Immature natural killer cell (primary cell): Measurements from ENCODE around the gene SIRPG. TPM values are rescaled to one million over a fixed set of nuclear protein-coding genes. Genes with fewer than 3 reads are reported as not detected.

Experiments
- DNase-seq, 3 donors: peaks; one replicate each; pipeline ENCODE4 v3.0.0; 2022; ENCODE audit warnings: mixed read lengths in 1 of 3
- H3K27ac Mint-ChIP-seq, 6 donors: one replicate each; pipeline ENCODE4 v1.8.0; 2020; ENCODE audit warnings: mixed read lengths in 6 of 6, mild to moderate bottlenecking in 5 of 6, inconsistent platforms in 4 of 6, moderate library complexity in 3 of 6
- H3K27me3 Mint-ChIP-seq, 3 donors: one replicate each; pipeline ENCODE4 v1.8.0; 2020 to 2021; ENCODE audit warnings: low read depth in 3 of 3, mild to moderate bottlenecking in 3 of 3, mixed read lengths in 3 of 3, moderate library complexity in 3 of 3, inconsistent platforms in 1 of 3
- H3K36me3 Mint-ChIP-seq, 3 donors: one replicate each; pipeline ENCODE4 v1.8.0; 2020; ENCODE audit warnings: mixed read lengths in 3 of 3, inconsistent platforms in 2 of 3, mild to moderate bottlenecking in 2 of 3
- H3K4me1 Mint-ChIP-seq, 2 donors: one replicate each; pipeline ENCODE4 v1.8.0; 2020; ENCODE audit warnings: inconsistent platforms in 2 of 2, mild to moderate bottlenecking in 2 of 2, mixed read lengths in 2 of 2, moderate library complexity in 1 of 2
- H3K4me3 Mint-ChIP-seq, 5 donors: one replicate each; pipeline ENCODE4 v1.8.0; 2020; ENCODE audit warnings: mild to moderate bottlenecking in 5 of 5, mixed read lengths in 5 of 5, inconsistent platforms in 3 of 5, moderate library complexity in 3 of 5
- H3K9me3 Mint-ChIP-seq, 6 donors: one replicate each; pipeline ENCODE4 v1.8.0; 2020; ENCODE audit warnings: mild to moderate bottlenecking in 6 of 6, mixed read lengths in 6 of 6, inconsistent platforms in 4 of 6, moderate library complexity in 3 of 6
- polyA plus RNA-seq, 3 donors: library from polyadenylated mRNA; unstranded; fragments of 300-500 nt; fragmentation: Illumina TruSeq; gene quantifications; one replicate each; pipeline ENCODE4 v1.2.3, GENCODE V29; 2021

The SIRPG gene
- polyA plus RNA-seq, 3 donors from 2014 or later: 5.5 to 14.7 (median 6.3) TPM

DNA sequence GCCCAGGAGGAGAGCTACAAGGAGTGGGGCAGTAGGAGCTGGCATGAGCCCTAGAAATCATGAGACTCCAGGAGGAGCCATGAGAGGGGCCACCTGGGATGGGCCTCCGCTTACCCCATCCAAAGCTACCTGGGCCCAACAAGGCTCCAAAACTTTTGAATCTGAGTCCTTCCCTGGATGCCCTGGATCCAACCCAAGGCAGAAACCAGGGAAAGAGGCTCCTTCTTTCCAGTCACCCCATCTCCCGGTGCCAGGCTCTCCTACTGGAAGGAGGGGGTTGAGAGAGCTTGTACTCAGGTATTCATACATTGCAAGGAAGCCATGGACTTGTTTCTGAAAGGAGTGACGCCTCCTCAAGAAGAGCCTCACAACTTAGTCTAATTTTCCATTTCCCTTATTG lies 7.8 kb upstream of the SIRPG start:
- Mint-ChIP-seq H3K9me3 (peaks cover 0 to 2% (median 0%) of the 10 kb centered on the region in 6 donors), H3K4me1 (peaks cover 29 to 44% of the 10 kb centered on the region in 2 donors), H3K4me3 (peak overlapping the region in 2 of 5 donors; percentile 12 to 51), H3K36me3 (no peaks in the 10 kb centered on the region), H3K27ac (peak overlapping the region in 1 of 6 donors; percentile 74), H3K27me3 (peaks cover 0 to 5% (median 0%) of the 10 kb centered on the region in 3 donors)
- DNase-seq: no peak

DNA sequence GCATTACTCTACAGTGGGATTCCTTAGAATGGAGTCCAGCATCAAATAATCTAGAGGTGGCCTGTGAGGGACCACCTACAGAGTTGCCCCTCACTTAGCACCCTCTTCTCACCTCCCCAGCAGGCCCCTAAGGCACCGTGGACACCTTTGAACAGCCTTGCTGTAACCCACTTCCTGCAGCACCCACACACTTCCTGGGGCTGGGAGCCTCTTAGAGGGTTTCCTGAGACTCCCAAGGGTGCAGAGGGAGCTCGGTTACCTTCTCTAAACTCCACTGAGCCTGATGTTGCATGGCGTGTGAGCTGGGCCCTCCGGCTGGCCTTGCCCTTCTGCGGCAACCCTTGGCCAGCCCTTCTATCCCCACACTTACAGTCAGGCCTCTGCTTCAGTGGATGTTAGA lies 7.3 kb upstream of the SIRPG start:
- peak in 1 of 3 donors; percentile 4 for DNase-seq
- peaks cover 0 to 5% (median 0%) of the 10 kb centered on the region in 3 donors for H3K27me3 Mint-ChIP-seq
- peaks cover 30 to 48% of the 10 kb centered on the region in 2 donors for H3K4me1 Mint-ChIP-seq
- peak overlapping the region in 2 of 6 donors; percentile 27 to 74 for H3K27ac Mint-ChIP-seq
- no peaks in the 10 kb centered on the region for H3K36me3 Mint-ChIP-seq
- H3K9me3 Mint-ChIP-seq: peaks cover 0 to 2% (median 0%) of the 10 kb centered on the region in 6 donors
- peak overlapping the region; percentile 12 to 51 (median 26) for H3K4me3 Mint-ChIP-seq

- Mint-ChIP-seq H3K27ac (peak overlapping the region in 3 of 6 donors; percentile 31 to 75 (median 47)), H3K27me3 (peaks cover 0 to 3% (median 2%) of the 10 kb centered on the region in 3 donors), H3K4me3 (peak overlapping the region in 3 of 5 donors; percentile 7 to 62 (median 28)), H3K9me3 (peaks cover 0 to 2% (median 0%) of the 10 kb centered on the region in 6 donors), H3K36me3 (no peaks in the 10 kb centered on the region), H3K4me1 (peaks cover 39 to 58% of the 10 kb centered on the region in 2 donors)
- DNase-seq: no peak
Measured at GRCh38 chr20:1663917-1664316, 6.3 kb upstream of the SIRPG start.

- Mint-ChIP-seq H3K9me3 (peaks cover 0 to 2% (median 0%) of the 10 kb centered on the region in 6 donors), H3K4me1 (peaks cover 53 to 80% of the 10 kb centered on the region in 2 donors), H3K4me3 (no peak overlapping the region), H3K27ac (peak overlapping the region in 1 of 6 donors; percentile 51), H3K27me3 (peaks cover 0 to 3% (median 2%) of the 10 kb centered on the region in 3 donors), H3K36me3 (no peaks in the 10 kb centered on the region)
- DNase-seq: no peak
Measured at GRCh38 chr20:1661542-1662299, 4.1 kb upstream of the SIRPG start.

GRCh38 chr20:1660246-1660645 lies 2.7 kb upstream of the SIRPG start:
- peaks cover 53 to 81% of the 10 kb centered on the region in 2 donors for H3K4me1 Mint-ChIP-seq
- DNase-seq: no peak
- H3K4me3 Mint-ChIP-seq: no peak overlapping the region
- H3K36me3 Mint-ChIP-seq: no peaks in the 10 kb centered on the region
- H3K9me3 Mint-ChIP-seq: peaks cover 0 to 2% (median 0%) of the 10 kb centered on the region in 6 donors
- no peak overlapping the region for H3K27ac Mint-ChIP-seq
- peaks cover 0 to 3% (median 2%) of the 10 kb centered on the region in 3 donors for H3K27me3 Mint-ChIP-seq

GRCh38 chr20:1656844-1657243 lies 735 bp downstream of the SIRPG start:
- Mint-ChIP-seq H3K4me3 (peak overlapping the region in 3 of 5 donors; percentile 22 to 55 (median 30)), H3K36me3 (no peaks in the 10 kb centered on the region), H3K9me3 (peaks cover 0 to 2% (median 0%) of the 10 kb centered on the region in 6 donors), H3K4me1 (peaks cover 35 to 65% of the 10 kb centered on the region in 2 donors), H3K27ac (peak overlapping the region in 2 of 6 donors; percentile 43 to 44), H3K27me3 (peaks cover 0 to 3% (median 2%) of the 10 kb centered on the region in 3 donors)
- DNase-seq: no peak

DNA sequence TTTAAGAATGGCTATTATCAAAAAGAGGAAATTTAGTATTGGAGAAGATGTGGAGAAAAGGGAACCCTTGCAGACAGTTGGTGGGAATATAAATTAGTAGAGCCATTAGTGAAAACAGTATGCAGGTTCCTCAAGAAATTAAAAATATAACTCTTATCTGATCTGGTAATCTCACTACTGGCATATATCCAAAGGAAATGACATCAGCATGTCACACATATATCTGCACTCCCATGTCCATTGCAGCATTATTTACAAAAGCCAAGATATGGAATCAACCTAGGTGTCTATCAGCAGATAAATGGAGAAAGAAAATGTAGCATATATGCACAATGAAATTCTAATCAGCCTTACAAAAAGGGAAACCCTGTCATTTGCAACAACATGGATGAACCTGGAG lies 2.6 kb downstream of the SIRPG start:
- Mint-ChIP-seq H3K27ac (no peak overlapping the region), H3K36me3 (no peaks in the 10 kb centered on the region), H3K9me3 (peaks cover 0 to 2% (median 0%) of the 10 kb centered on the region in 6 donors), H3K4me3 (no peak overlapping the region), H3K27me3 (peaks cover 0 to 3% (median 2%) of the 10 kb centered on the region in 3 donors), H3K4me1 (peaks cover 36 to 64% of the 10 kb centered on the region in 2 donors)
- DNase-seq: no peak

GRCh38 chr20:1652960-1653359 lies 4.6 kb downstream of the SIRPG start:
- H3K27ac Mint-ChIP-seq: no peak overlapping the region
- no peaks in the 10 kb centered on the region for H3K36me3 Mint-ChIP-seq
- H3K9me3 Mint-ChIP-seq: peaks cover 0 to 2% (median 0%) of the 10 kb centered on the region in 6 donors
- H3K27me3 Mint-ChIP-seq: peaks cover 0 to 2% (median 1%) of the 10 kb centered on the region in 3 donors
- peaks cover 24 to 43% of the 10 kb centered on the region in 2 donors for H3K4me1 Mint-ChIP-seq
- no peak for DNase-seq
- H3K4me3 Mint-ChIP-seq: no peak overlapping the region

DNA sequence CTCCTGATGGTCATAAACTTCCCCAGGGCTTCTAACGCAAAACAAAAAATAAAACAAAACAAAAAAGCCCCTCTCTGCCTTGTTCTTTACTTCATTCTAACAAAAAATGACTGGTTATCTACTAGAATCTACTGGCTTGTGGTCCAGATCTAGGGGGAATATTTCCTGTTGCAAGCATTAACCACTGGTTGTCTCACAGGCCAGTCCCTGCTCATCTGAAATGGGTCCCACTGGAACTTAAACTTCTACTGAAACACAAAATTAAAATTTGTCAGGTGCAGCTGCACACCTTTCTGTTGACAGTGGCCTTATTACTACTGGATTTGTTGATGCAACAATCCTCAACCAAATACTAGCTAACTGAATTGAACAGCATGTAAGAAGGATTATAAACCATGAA lies 5.5 kb downstream of the SIRPG start:
- Mint-ChIP-seq H3K36me3 (no peaks in the 10 kb centered on the region), H3K27ac (no peak overlapping the region), H3K27me3 (peaks cover 0 to 2% (median 0%) of the 10 kb centered on the region in 3 donors), H3K9me3 (peaks cover 0 to 2% (median 0%) of the 10 kb centered on the region in 6 donors), H3K4me3 (peak overlapping the region in 1 of 5 donors; percentile 6), H3K4me1 (peaks cover 17 to 35% of the 10 kb centered on the region in 2 donors)
- DNase-seq: no peak

DNA sequence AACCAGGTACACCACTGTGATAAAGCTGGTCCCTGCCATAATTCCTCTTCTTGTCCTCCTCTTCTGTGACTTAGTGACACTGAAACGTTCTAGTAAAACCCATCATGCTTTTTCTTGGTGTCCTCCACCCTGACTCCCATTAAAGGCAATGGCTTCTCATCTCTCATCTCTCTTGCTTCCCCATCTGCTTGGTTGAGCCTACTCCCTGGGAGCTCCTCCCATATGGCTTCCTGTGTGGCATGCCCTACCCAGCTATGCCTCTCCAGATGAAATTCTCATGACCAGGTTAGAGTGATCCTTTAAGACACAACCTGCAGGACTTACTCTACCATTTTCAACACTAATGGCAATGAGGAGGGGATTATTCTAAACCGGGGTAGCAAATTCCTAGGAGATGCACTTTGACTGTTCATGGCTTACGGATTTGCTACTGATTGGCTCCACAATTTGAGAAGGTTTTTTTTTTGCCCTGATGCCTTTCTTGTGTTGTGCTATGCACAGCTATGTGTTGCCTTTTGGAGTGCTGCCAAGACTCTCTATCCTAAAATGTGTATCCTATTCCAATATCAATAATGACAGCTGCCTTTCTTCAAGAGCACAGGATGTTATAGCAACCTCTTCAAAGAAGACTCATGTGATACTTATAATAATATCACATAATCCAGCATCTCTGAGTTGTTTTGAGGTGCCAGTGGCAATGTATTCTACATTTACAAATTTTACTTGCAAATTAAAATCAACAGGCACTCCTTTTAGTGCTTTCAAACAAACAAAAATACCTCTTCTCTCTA lies 6.1 kb downstream of the SIRPG start:
- DNase-seq: no peak

DNA sequence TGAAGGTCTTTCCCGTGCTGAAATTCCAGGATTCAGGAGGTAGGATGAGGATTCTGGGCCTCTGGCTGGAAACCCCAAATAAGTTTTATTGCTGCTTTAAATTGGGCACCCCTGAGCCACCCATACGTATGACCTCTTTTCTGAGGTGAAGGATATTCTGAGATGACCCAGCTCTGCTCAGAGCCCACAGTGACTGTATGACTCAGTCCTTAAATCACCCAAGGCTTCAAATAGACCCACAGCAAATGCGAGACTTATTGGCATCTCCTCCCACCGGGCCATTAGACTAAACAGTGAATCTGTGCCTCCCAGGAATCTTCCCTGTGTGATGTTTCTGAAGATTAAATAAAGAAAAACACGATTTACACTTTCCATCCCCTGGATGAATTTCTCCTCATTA lies 9.5 kb downstream of the SIRPG start:
- DNase-seq: no peak
- Mint-ChIP-seq H3K36me3 (no peaks in the 10 kb centered on the region), H3K4me1 (peaks cover 14 to 22% of the 10 kb centered on the region in 2 donors), H3K4me3 (no peak overlapping the region), H3K27ac (no peak overlapping the region), H3K27me3 (peaks cover 0 to 2% (median 0%) of the 10 kb centered on the region in 3 donors), H3K9me3 (peaks cover 0 to 2% (median 0%) of the 10 kb centered on the region in 6 donors)

More for the DNA sequence above, 6.1 kb downstream of the SIRPG start:
- peaks cover 14 to 31% of the 10 kb centered on the region in 2 donors for H3K4me1 Mint-ChIP-seq
- H3K36me3 Mint-ChIP-seq: no peaks in the 10 kb centered on the region
- H3K9me3 Mint-ChIP-seq: peaks cover 0 to 2% (median 0%) of the 10 kb centered on the region in 6 donors
- H3K27me3 Mint-ChIP-seq: peaks cover 0 to 2% (median 0%) of the 10 kb centered on the region in 3 donors
- H3K27ac Mint-ChIP-seq: no peak overlapping the region
- H3K4me3 Mint-ChIP-seq: peak overlapping the region in 1 of 5 donors; percentile 42

DNA sequence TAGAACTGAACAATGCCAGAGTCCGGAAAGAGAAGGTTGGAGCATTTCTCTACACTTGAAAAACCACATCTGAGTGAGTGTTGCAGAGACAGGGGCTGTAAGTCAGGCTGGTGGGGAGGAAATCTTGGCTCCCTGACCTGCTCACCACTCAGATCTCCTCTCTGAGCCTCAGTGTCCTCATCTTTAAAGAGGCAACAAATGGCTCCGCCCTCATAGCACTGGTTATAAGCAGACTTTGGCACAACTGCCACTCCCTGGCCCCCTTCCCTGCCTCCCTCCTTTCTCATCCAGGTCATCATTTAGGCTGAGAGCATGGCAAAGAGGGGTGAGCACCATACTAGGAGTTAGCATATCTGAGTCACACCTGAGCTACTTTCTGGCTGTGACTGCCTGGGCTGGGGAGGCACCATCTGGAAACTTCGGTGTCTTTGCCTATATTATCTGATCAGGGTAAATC lies 10.6 kb downstream of the SIRPG start:
- Mint-ChIP-seq H3K27me3 (peaks cover 0 to 2% (median 0%) of the 10 kb centered on the region in 3 donors), H3K4me1 (peaks cover 9 to 19% of the 10 kb centered on the region in 2 donors), H3K4me3 (no peak overlapping the region), H3K36me3 (no peaks in the 10 kb centered on the region), H3K27ac (no peak overlapping the region), H3K9me3 (no peaks in the 10 kb centered on the region)
- no peak for DNase-seq

DNA sequence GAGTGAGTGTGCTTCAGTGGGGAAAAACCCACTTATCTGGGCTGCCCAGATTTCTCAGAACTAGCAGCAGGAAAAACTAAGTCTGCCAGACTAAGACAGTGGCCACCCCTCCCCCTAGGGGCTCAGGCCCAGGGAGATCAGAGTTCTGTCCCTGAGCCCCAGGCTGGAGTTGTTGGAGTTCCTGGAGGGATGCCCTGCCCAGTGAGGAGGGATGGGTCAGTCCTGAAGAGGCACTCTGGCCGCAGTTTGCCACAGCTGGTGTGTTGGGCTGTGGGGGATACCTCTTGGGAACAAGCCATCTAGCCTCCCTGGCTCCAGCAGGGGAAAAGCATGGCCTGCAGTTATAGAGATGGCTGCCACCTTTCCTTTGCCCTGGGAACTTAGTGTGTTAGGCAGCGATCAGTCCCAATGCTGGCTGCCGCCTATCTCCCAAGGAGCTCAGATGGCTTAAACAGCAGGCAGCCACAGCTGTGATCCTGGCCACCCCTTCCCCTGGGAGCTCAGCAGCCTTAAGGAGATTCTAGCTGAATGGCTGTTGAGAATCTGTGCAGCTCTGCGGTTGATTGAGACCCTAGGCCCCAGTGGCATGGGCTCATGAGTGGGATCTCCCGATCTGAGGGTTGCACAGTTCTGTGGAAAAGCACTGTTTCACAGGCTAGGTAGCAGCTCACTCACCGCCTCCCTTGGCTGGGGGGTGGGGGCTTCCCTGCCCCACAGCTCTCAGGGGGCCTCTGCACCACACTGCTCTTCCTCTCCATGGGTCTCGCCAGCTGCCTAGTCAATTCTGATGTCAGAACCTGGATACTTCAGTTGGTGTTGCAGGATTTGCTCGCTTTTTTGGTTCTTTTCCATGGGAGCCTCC lies 13.2 kb downstream of the SIRPG start:
- H3K27me3 Mint-ChIP-seq: peaks cover 0 to 2% (median 0%) of the 10 kb centered on the region in 3 donors
- no peaks in the 10 kb centered on the region for H3K36me3 Mint-ChIP-seq
- H3K9me3 Mint-ChIP-seq: no peaks in the 10 kb centered on the region
- no peak overlapping the region for H3K4me3 Mint-ChIP-seq
- DNase-seq: no peak
- no peaks in the 10 kb centered on the region for H3K4me1 Mint-ChIP-seq
- H3K27ac Mint-ChIP-seq: no peak overlapping the region
